ENCODE measurements around the gene EMILIN1.

The EMILIN1 gene

GRCh38 chr2:27127883-27128667 is 49.7 kb downstream of the EMILIN1 start:
- no peak for DNase-seq

- DNase-seq = no peak
These were observed 50.5 kb downstream of the EMILIN1 start for GRCh38 chr2:27128668-27129571.

GRCh38 chr2:27130396-27130795 is 52.0 kb downstream of the EMILIN1 start:
- DNase-seq = no peak

- no peak for DNase-seq
These were observed 53.0 kb downstream of the EMILIN1 start for GRCh38 chr2:27131429-27131828.

GRCh38 chr2:27133195-27133875 is 54.9 kb downstream of the EMILIN1 start:
- no peak for DNase-seq

GRCh38 chr2:27133905-27134780 is 55.7 kb downstream of the EMILIN1 start, which contains the start of gene PREB:
Gene PREB (minus strand): TSS chr2:27134636. CDS start chr2:27134421, 215 bp downstream.
- DNase-seq = peak; percentile 86 to 96

GRCh38 chr2:27134781-27135477 is 56.5 kb downstream of the EMILIN1 start:
- no peak for DNase-seq

GRCh38 chr2:27135478-27135955 is 57.1 kb downstream of the EMILIN1 start:
- no peak for DNase-seq
